ENCODE results near the gene ZSWIM5.

DNA sequence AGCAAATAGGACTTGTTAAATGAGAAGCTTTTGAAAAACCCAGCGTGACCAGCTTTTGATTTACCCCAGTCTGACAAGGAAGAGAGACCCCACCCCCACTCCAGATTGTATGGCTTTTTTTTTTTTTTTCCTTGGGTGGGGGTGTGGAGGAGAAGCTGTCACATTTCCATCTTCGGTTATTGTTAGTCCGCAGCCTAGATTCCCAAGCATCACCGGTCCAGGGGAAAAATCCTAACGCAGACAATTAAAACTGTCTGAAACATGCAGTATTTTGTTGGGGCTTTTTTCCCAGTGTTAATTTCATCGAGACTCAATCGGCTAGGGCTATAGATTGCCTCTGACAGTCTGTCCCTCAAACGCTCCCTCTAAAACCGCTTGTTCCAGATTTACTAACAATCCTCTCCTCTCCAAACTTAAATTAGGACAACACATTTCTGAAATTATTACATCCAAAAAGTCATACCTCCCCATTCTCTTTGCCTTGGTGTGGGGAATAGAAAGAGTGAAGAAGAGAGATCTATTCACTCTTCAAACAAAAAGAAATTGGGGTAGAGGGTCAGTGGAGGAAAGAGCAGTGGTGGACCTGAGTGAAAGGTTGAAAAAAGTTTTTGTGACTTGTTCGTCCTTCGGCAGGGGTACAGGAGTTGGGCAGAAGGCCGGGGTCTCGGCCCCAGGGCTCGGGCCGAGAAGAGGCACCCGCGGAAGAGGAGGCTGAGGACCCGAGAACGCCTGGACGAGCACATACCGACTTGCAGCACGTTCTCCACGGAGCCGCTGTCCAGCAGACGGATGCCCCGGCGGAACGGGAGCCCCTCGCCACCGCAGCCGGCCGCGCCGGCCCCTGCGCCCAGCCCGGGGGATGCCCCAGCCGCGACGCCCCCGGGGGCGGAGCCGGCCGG is 1.1 kb downstream of the ZSWIM5 start:
- TF ChIP-seq, protein P1, sequence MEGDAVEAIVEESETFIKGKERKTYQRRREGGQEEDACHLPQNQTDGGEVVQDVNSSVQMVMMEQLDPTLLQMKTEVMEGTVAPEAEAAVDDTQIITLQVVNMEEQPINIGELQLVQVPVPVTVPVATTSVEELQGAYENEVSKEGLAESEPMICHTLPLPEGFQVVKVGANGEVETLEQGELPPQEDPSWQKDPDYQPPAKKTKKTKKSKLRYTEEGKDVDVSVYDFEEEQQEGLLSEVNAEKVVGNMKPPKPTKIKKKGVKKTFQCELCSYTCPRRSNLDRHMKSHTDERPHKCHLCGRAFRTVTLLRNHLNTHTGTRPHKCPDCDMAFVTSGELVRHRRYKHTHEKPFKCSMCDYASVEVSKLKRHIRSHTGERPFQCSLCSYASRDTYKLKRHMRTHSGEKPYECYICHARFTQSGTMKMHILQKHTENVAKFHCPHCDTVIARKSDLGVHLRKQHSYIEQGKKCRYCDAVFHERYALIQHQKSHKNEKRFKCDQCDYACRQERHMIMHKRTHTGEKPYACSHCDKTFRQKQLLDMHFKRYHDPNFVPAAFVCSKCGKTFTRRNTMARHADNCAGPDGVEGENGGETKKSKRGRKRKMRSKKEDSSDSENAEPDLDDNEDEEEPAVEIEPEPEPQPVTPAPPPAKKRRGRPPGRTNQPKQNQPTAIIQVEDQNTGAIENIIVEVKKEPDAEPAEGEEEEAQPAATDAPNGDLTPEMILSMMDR (IDR thresholded peaks at IDR 0.05 in 8 of 11, conservative IDR thresholded peaks at IDR 0.05 in 3 of 11) = no peak
- TF ChIP-seq POLR2AphosphoS5 (IDR thresholded peaks at IDR 0.05) = no peak
- no peak for TF ChIP-seq POLR2A (IDR thresholded peaks at IDR 0.05)
